GM21447 (cell line): Measurements from ENCODE around the gene AP2A2.
A peak's percentile ranks its signal among the peaks of the same experiment; 100 is the strongest.

Experiments used
- ATAC-seq: cut with Tn5 transposase; IDR thresholded peaks from one replicate; pipeline ENCODE4 v1.9.1; 2021; ENCODE audit not compliant: unreplicated experiment

Gene AP2A2

GRCh38 chr11:995044-995751, 69.5 kb downstream of the AP2A2 start:
- ATAC-seq = no peak

GRCh38 chr11:995752-996420, 70.2 kb downstream of the AP2A2 start:
- ATAC-seq = peak; percentile 59

- ATAC-seq = no peak
Measured at GRCh38 chr11:996681-997080, 71.0 kb downstream of the AP2A2 start.

GRCh38 chr11:997907-998306, 72.2 kb downstream of the AP2A2 start:
- no peak for ATAC-seq

- no peak for ATAC-seq
Measured at GRCh38 chr11:999009-999408, 73.3 kb downstream of the AP2A2 start.

GRCh38 chr11:1000357-1001278, 74.9 kb downstream of the AP2A2 start:
- no peak for ATAC-seq

- no peak for ATAC-seq
Measured at GRCh38 chr11:1001617-1002405, 76.1 kb downstream of the AP2A2 start.

GRCh38 chr11:1002406-1002984, 76.8 kb downstream of the AP2A2 start:
- ATAC-seq = no peak

GRCh38 chr11:1003159-1003558, 77.5 kb downstream of the AP2A2 start:
- ATAC-seq = no peak

GRCh38 chr11:1005928-1006327, 80.3 kb downstream of the AP2A2 start:
- no peak for ATAC-seq

- no peak for ATAC-seq
Measured at GRCh38 chr11:1006762-1007161, 81.1 kb downstream of the AP2A2 start.

GRCh38 chr11:1007279-1007678, 81.6 kb downstream of the AP2A2 start:
- no peak for ATAC-seq

- ATAC-seq = no peak
Measured at GRCh38 chr11:1008001-1008802, 82.5 kb downstream of the AP2A2 start.

- no peak for ATAC-seq
Measured at GRCh38 chr11:1008803-1009145, 83.1 kb downstream of the AP2A2 start.

GRCh38 chr11:1009371-1009770, 83.7 kb downstream of the AP2A2 start:
- no peak for ATAC-seq

- ATAC-seq = no peak
Measured at GRCh38 chr11:1009991-1010390, 84.3 kb downstream of the AP2A2 start.

- ATAC-seq = no peak
Measured at GRCh38 chr11:1010551-1011319, 85.1 kb downstream of the AP2A2 start.

- ATAC-seq = no peak
Measured at GRCh38 chr11:1011320-1011698, 85.6 kb downstream of the AP2A2 start.

- ATAC-seq = no peak
Measured at GRCh38 chr11:1012291-1012690, 86.6 kb downstream of the AP2A2 start.
